ENCODE measurements around the gene FHAD1.
A peak's percentile ranks its signal among the peaks of the same experiment; 100 is the strongest.

Gene FHAD1

DNA sequence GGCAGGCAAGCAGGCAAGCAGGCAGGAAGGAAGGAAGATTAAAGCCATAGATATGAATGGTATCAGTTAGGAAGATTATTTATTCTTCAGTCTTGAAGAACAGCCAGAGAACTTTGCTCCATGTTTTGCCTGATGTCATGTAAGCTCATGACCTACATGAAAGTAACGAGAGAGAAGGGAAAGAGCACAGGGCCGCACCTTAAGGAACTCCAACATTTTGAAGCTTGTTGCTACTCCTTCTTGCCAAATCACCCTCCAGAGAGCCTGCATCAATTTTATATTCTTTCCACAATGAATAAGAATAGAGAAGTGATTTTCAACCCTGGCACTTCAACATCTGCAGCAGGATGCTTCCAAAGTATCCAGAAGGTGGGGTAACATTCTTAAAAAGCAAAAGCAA lies 84.7 kb downstream of the FHAD1 start:
- no peak overlapping the region for H3K4me3 ChIP-seq (ENCODE audit: low read depth, low read length)
- no peak overlapping the region for H2AFZ ChIP-seq
- no peaks in the 10 kb centered on the region for H3K9me3 ChIP-seq (ENCODE audit: control insufficient read depth, low read length)
- no peaks in the 10 kb centered on the region for H3K27me3 ChIP-seq (ENCODE audit: control insufficient read depth, insufficient read depth, low read length)
- no peak overlapping the region for H3K4me2 ChIP-seq (ENCODE audit: low read length)
- H3K9ac ChIP-seq: no peak overlapping the region
- no peaks in the 10 kb centered on the region for H3K79me2 ChIP-seq
- TF ChIP-seq CTCF (IDR thresholded peaks at IDR 0.05): no peak
- H3K36me3 ChIP-seq (ENCODE audit: control insufficient read depth, insufficient read depth, low read length): no peaks in the 10 kb centered on the region
- H3K4me1 ChIP-seq: peaks cover 2% of the 10 kb centered on the region
- no peak overlapping the region for H3K27ac ChIP-seq

- Histone ChIP-seq H3K9ac (no peak overlapping the region), H3K4me3 (ENCODE audit: low read depth, low read length) (no peak overlapping the region), H3K9me3 (ENCODE audit: control insufficient read depth, low read length) (no peaks in the 10 kb centered on the region), H3K79me2 (no peaks in the 10 kb centered on the region), H3K27ac (no peak overlapping the region), H2AFZ (no peak overlapping the region), H3K4me2 (ENCODE audit: low read length) (no peak overlapping the region), H3K27me3 (ENCODE audit: control insufficient read depth, insufficient read depth, low read length) (no peaks in the 10 kb centered on the region), H3K4me1 (peaks cover 2% of the 10 kb centered on the region), H3K36me3 (ENCODE audit: control insufficient read depth, insufficient read depth, low read length) (no peaks in the 10 kb centered on the region)
- TF ChIP-seq CTCF (IDR thresholded peaks at IDR 0.05): no peak
These were observed 85.5 kb downstream of the FHAD1 start for GRCh38 chr1:15332525-15332924.

DNA sequence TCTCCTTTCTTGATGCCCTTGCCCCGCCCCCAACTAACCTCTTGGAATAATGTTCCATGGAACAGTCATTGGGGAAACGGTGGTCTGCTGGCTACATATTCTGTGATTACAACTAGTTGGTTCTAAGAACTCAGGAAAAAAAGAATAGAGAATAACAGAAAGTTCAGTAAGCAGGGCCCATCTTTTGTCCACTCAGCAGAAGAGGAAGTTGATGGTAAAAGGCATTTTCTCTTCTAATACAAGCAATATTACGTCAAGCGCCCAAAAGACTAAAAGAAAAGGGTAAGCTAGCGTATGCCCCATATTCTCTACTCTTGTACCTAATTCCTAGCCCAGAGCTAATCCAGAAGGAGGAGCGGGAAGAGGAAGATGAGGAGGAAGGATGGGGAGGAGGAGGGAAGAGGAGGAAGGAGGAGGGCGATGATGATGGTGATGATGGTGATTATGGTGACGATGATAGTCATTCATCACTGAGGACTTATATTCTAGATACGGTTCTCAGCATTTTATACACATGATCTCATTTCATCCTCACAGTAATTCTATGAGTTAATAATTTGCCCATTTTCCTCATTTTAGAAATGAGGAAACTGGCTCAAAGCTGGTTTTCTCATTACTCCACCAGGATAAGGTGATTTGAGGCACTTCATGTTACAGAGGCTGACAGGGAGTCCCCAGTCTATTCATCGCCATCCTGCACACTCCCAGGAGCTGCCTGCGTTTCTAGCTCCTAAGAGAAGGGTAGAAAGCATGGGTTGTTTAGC lies 86.1 kb downstream of the FHAD1 start:
- peaks cover 2% of the 10 kb centered on the region for H3K4me1 ChIP-seq
- no peak overlapping the region for H3K9ac ChIP-seq
- H3K79me2 ChIP-seq: no peaks in the 10 kb centered on the region
- H3K27me3 ChIP-seq (ENCODE audit: control insufficient read depth, insufficient read depth, low read length): no peaks in the 10 kb centered on the region
- no peak overlapping the region for H3K27ac ChIP-seq
- no peaks in the 10 kb centered on the region for H3K9me3 ChIP-seq (ENCODE audit: control insufficient read depth, low read length)
- H3K36me3 ChIP-seq (ENCODE audit: control insufficient read depth, insufficient read depth, low read length): no peaks in the 10 kb centered on the region
- H3K4me3 ChIP-seq (ENCODE audit: low read depth, low read length): no peak overlapping the region
- no peak for TF ChIP-seq CTCF (IDR thresholded peaks at IDR 0.05)
- no peak overlapping the region for H2AFZ ChIP-seq
- no peak overlapping the region for H3K4me2 ChIP-seq (ENCODE audit: low read length)

- Histone ChIP-seq H3K9me3 (ENCODE audit: control insufficient read depth, low read length) (no peaks in the 10 kb centered on the region), H3K27me3 (ENCODE audit: control insufficient read depth, insufficient read depth, low read length) (no peaks in the 10 kb centered on the region), H3K4me1 (no peaks in the 10 kb centered on the region), H3K27ac (no peak overlapping the region), H3K79me2 (no peaks in the 10 kb centered on the region), H3K9ac (no peak overlapping the region), H3K36me3 (ENCODE audit: control insufficient read depth, insufficient read depth, low read length) (no peaks in the 10 kb centered on the region), H3K4me3 (ENCODE audit: low read depth, low read length) (no peak overlapping the region), H2AFZ (no peak overlapping the region), H3K4me2 (ENCODE audit: low read length) (no peak overlapping the region)
- TF ChIP-seq CTCF (IDR thresholded peaks at IDR 0.05): no peak
These were observed 88.0 kb downstream of the FHAD1 start for GRCh38 chr1:15334995-15335394.

DNA sequence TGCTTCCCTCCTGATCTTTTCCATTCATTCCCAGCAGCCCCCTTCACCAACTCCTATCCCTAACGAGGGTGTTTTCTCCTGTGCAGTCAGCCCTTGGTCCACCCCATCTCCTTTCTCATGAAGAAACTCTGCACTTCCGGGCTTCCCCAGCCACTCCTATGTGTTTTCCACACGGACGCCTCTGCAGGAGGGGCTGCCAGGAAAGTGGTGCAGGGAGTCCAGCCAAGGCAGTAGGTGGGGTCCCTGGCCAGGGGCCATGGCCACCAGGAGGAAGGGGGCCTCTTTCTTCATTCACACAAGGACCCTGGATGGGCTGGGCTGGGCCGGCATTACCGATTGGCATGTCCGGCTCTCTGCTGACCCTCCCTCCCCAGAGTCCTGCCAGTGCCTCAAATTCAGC lies 89.8 kb downstream of the FHAD1 start:
- TF ChIP-seq CTCF (IDR thresholded peaks at IDR 0.05): no peak
- Histone ChIP-seq H3K27ac (peak overlapping the region; percentile 29), H3K36me3 (ENCODE audit: control insufficient read depth, insufficient read depth, low read length) (no peaks in the 10 kb centered on the region), H3K4me3 (ENCODE audit: low read depth, low read length) (no peak overlapping the region), H3K79me2 (no peaks in the 10 kb centered on the region), H3K9ac (no peak overlapping the region), H3K4me2 (ENCODE audit: low read length) (no peak overlapping the region), H3K27me3 (ENCODE audit: control insufficient read depth, insufficient read depth, low read length) (no peaks in the 10 kb centered on the region), H2AFZ (no peak overlapping the region), H3K9me3 (ENCODE audit: control insufficient read depth, low read length) (no peaks in the 10 kb centered on the region), H3K4me1 (no peaks in the 10 kb centered on the region)

Data from parathyroid adenoma (tissue), 2 donors.